Lower lobe of right lung (tissue), 2 donors: Measurements from ENCODE around the gene GRM5. TPM values are rescaled to one million over a fixed set of nuclear protein-coding genes. Genes with fewer than 3 reads are reported as not detected.

Source experiments
- ATAC-seq, 2 donors: fragments of 200-7000 bp; cut with Tn5 transposase; one replicate each; pipeline ENCODE4 v1.9.1; 2020 to 2022; ENCODE audit warnings: mild to moderate bottlenecking in 2 of 2, moderate library complexity in 2 of 2
- DNase-seq: peaks from one replicate; pipeline ENCODE4 v3.0.0-alpha.2; 2020
- H3K27ac ChIP-seq: fragments of 200-600 bp; one replicate; pipeline ENCODE4 v1.8.0; 2022
- H3K27me3 ChIP-seq: fragments of 200-600 bp; one replicate; pipeline ENCODE4 v1.8.0; 2022; ENCODE audit warnings: low read depth
- H3K36me3 ChIP-seq: fragments of 200-600 bp; one replicate; pipeline ENCODE4 v1.8.0; 2022; ENCODE audit warnings: mild to moderate bottlenecking
- H3K4me1 ChIP-seq: fragments of 200-600 bp; one replicate; pipeline ENCODE4 v1.8.0; 2022
- H3K4me3 ChIP-seq: fragments of 200-600 bp; one replicate; pipeline ENCODE4 v1.8.0; 2022; ENCODE audit warnings: mild to moderate bottlenecking
- H3K9me3 ChIP-seq: fragments of 200-600 bp; one replicate; pipeline ENCODE4 v1.8.0; 2022
- intact Hi-C: fragments of 100-400 bp; cut with DNase I; formaldehyde crosslinking; loops from one replicate; pipeline ENCODE4 v1.11.0; 2022
- total RNA-seq: library from RNA; stranded (reverse); fragmentation: NEBNext Ultra II Directional; extraction: Animal tissue kit (Norgen Biotek cat#: 25700); gene quantifications from one replicate; pipeline ENCODE4 v1.2.1, GENCODE V29; 2021
- TF ChIP-seq, protein P1 (sequence below): fragments of 200-600 bp; IDR thresholded peaks from one replicate; pipeline ENCODE4 v1.8.0; 2022; ENCODE audit warnings: antibody characterized with exemption, mild to moderate bottlenecking
- donor health status: DM: no; HTN: yes; CAD: no; lungs with severe emphysema.

Gene GRM5
- total RNA-seq, 1 donor from 2014 or later, result 0.21 TPM

DNA sequence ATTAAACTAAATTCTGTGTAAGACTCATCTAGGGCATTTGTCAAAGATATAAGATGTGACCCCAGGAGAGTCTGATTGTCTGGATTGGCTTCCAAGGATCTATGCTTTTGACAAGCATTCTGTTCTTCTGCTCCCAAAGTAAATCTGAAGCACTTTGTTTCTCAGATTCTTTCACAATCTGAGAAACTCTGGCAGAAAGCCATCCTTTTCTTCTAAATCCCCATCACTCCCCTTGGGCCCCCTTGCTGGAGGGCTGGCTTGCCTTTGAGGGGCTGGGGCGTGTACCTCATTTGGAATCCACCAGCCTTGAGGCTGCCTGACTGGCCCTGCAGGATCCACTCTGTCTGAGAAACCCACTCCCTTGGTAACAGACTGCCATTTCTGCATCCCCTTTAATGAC, 554.8 kb downstream of the GRM5 start:
- TF ChIP-seq, protein P1, sequence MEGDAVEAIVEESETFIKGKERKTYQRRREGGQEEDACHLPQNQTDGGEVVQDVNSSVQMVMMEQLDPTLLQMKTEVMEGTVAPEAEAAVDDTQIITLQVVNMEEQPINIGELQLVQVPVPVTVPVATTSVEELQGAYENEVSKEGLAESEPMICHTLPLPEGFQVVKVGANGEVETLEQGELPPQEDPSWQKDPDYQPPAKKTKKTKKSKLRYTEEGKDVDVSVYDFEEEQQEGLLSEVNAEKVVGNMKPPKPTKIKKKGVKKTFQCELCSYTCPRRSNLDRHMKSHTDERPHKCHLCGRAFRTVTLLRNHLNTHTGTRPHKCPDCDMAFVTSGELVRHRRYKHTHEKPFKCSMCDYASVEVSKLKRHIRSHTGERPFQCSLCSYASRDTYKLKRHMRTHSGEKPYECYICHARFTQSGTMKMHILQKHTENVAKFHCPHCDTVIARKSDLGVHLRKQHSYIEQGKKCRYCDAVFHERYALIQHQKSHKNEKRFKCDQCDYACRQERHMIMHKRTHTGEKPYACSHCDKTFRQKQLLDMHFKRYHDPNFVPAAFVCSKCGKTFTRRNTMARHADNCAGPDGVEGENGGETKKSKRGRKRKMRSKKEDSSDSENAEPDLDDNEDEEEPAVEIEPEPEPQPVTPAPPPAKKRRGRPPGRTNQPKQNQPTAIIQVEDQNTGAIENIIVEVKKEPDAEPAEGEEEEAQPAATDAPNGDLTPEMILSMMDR, result no peak
- Histone ChIP-seq H3K9me3 (no peaks in the 10 kb centered on the region), H3K27ac (no peak overlapping the region), H3K36me3 (no peaks in the 10 kb centered on the region), H3K4me3 (no peak overlapping the region), H3K27me3 (peaks cover 29% of the 10 kb centered on the region), H3K4me1 (peaks cover 6% of the 10 kb centered on the region)
- DNase-seq (no peak), ATAC-seq (no peak)
- intact Hi-C loops, result no loop called here

GRCh38 chr11:88508759-88509581, 556.8 kb downstream of the GRM5 start:
- intact Hi-C loops, result no loop called here
- H3K4me3 ChIP-seq, result peak overlapping the region; percentile 44

DNA sequence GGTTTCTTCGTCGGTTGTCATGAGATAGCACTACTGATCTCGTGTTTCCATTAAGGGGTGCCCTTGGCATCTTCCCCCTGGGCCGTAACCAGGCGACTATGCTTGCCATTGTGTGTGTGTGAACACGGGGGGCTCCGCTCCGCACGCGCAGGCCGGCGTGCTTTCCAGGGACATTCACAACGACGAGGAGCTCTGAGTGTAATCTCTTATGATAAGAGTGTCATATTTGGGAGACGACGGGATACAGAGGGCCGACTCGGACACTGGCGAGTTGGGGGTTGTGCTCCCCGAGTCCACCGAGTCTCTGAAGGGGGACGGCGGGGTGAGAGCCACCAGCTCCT, 557.4 kb downstream of the GRM5 start:
- ATAC-seq (peak in 1 of 2 donors; percentile 44), DNase-seq (no peak)
- Histone ChIP-seq H3K27me3 (peaks cover 29% of the 10 kb centered on the region), H3K36me3 (no peaks in the 10 kb centered on the region), H3K27ac (no peak overlapping the region), H3K4me1 (peaks cover 6% of the 10 kb centered on the region), H3K4me3 (peak overlapping the region; percentile 44), H3K9me3 (no peaks in the 10 kb centered on the region)
- intact Hi-C loops, result no loop called here
- TF ChIP-seq, protein P1, result no peak

More at GRCh38 chr11:88508759-88509581, 556.8 kb downstream of the GRM5 start:
- Histone ChIP-seq H3K27ac (no peak overlapping the region), H3K27me3 (peaks cover 29% of the 10 kb centered on the region), H3K9me3 (no peaks in the 10 kb centered on the region), H3K4me1 (peaks cover 6% of the 10 kb centered on the region), H3K36me3 (no peaks in the 10 kb centered on the region)
- ATAC-seq, result peak; percentile 80 to 81
- peak; percentile 53 for DNase-seq
- TF ChIP-seq, protein P1, result no peak

DNA sequence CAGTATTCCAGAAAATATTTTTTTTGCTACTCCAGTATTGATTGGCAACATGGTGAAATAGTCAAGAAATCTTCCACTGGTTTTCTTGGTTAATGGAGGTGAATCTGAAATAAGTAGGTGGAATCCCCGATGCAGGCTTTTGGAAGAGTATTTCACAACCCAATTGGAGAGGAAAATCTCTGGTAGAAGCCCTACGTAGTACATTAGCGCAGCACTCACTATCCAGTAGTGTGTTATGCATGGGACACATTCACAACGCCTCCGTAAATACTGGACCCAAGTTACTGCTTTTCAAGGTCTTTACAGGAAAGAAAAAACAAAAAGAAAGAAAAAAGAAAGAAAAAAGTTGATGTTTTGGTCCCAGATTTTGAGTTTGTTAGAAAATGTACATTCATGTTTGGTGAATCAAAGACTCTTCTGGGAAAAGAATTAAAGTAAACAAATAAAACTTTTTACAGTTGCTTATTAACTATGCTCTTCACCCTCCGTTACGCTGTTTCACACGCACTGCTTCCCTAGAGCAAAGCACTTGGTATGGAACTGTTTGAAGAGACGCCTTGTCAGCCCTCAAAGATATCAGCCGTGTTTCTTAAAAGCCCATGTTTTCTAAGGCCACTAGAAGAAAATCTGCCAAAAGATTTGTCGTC, 557.9 kb downstream of the GRM5 start:
- H3K27ac ChIP-seq, result no peak overlapping the region
- intact Hi-C loops, result no loop called here
- H3K9me3 ChIP-seq, result no peaks in the 10 kb centered on the region
- ATAC-seq (peak in 1 of 2 donors; percentile 34), DNase-seq (no peak)
- TF ChIP-seq, protein P1, result no peak
- peak overlapping the region; percentile 44 for H3K4me3 ChIP-seq
- no peaks in the 10 kb centered on the region for H3K36me3 ChIP-seq
- peaks cover 29% of the 10 kb centered on the region for H3K27me3 ChIP-seq
- H3K4me1 ChIP-seq, result peaks cover 6% of the 10 kb centered on the region

DNA sequence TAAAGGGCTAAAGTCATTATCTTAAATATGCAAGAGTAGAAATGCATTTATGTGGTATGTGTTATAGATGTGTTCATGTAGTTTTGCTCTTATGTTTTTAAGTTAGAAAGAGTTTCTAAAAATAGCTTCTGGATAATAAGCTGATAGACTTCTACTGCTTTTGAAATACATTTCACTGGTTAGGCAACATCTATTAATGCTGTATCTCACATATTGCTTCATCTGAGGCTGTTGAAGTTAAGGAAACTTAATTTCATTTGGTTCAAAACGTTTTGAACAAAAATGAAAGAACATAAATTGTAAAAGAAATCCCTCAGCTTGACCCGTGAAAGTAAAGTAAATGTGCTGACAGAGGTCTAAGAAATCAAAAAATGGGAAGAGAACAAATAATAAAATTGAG, 564.2 kb downstream of the GRM5 start:
- Histone ChIP-seq H3K36me3 (no peaks in the 10 kb centered on the region), H3K27me3 (peaks cover 5% of the 10 kb centered on the region), H3K9me3 (no peaks in the 10 kb centered on the region), H3K4me1 (no peaks in the 10 kb centered on the region), H3K4me3 (no peak overlapping the region), H3K27ac (no peak overlapping the region)
- intact Hi-C loops, result no loop called here
- ATAC-seq, result no peak
- DNase-seq, result no peak
- TF ChIP-seq, protein P1, result no peak
